Measurements from ENCODE around the gene KIF19.

- no peak for TF ChIP-seq CTCF (IDR thresholded peaks at IDR 0.05 in 2 of 3, conservative IDR thresholded peaks at IDR 0.05 in 1 of 3; ENCODE audit: borderline replicate concordance in 1 of 3, insufficient read depth in 1 of 3, low read depth in 2 of 3, low read length in 2 of 3)
- no peak for TF ChIP-seq EZH2 (IDR thresholded peaks at IDR 0.05)
- TF ChIP-seq SP1 (IDR thresholded peaks at IDR 0.05; ENCODE audit: low read depth), result no peak
Measured at GRCh38 chr17:74325743-74326379, at the start of gene KIF19.
